Hepatocyte (in vitro differentiated cells): ENCODE data around the gene DZIP1L. TPM values are rescaled to one million over a fixed set of nuclear protein-coding genes. Genes with fewer than 3 reads are reported as not detected.

Experiments
- DNase-seq: peaks from one replicate; pipeline ENCODE4 v3.0.0-alpha.2; 2016; ENCODE audit warnings: low spot score
- H2AFZ ChIP-seq: fragments of 200-600 bp; sonication (generic); 2 replicates; pipeline ENCODE4 v1.6.0; 2016; ENCODE audit warnings: antibody characterized with exemption, mild to moderate bottlenecking
- H3K27ac ChIP-seq: fragments of 200-600 bp; sonication (generic); 2 replicates; pipeline ENCODE4 v1.5.1; 2016; ENCODE audit warnings: mild to moderate bottlenecking
- H3K27me3 ChIP-seq: fragments of 200-600 bp; sonication (generic); 2 replicates; pipeline ENCODE4 v1.6.1; 2016
- H3K36me3 ChIP-seq: fragments of 200-600 bp; sonication (generic); replicated peaks from 2 replicates; pipeline ENCODE4 v1.5.1; 2016; ENCODE audit warnings: low read depth; ENCODE audit not compliant: insufficient read depth
- H3K4me1 ChIP-seq: fragments of 200-600 bp; sonication (generic); 2 replicates; pipeline ENCODE4 v1.5.1; 2016; ENCODE audit warnings: mild to moderate bottlenecking, moderate library complexity; ENCODE audit not compliant: insufficient read depth
- H3K4me2 ChIP-seq: fragments of 200-600 bp; sonication (generic); 2 replicates; pipeline ENCODE4 v1.6.0; 2016
- H3K4me3 ChIP-seq: fragments of 200-600 bp; sonication (generic); 2 replicates; pipeline ENCODE4 v1.5.1; 2016; ENCODE audit warnings: mild to moderate bottlenecking
- H3K79me2 ChIP-seq: fragments of 200-600 bp; sonication (generic); 2 replicates; pipeline ENCODE4 v1.6.0; 2017; ENCODE audit warnings: mild to moderate bottlenecking
- H3K9me2 ChIP-seq: fragments of 200-600 bp; sonication (generic); replicated peaks from 2 replicates; pipeline ENCODE4 v1.6.0; 2017; ENCODE audit warnings: mild to moderate bottlenecking; ENCODE audit not compliant: insufficient read depth
- H3K9me3 ChIP-seq: fragments of 200-600 bp; sonication (generic); 2 replicates; pipeline ENCODE4 v1.5.1; 2016; ENCODE audit warnings: low read depth, mild to moderate bottlenecking
- H4K20me1 ChIP-seq: fragments of 200-600 bp; sonication (generic); 2 replicates; pipeline ENCODE4 v1.6.0; 2016; ENCODE audit warnings: mild to moderate bottlenecking; ENCODE audit not compliant: insufficient read depth, poor library complexity, severe bottlenecking
- EZH2 ChIP-seq: fragments of 200-600 bp; sonication (generic); IDR thresholded peaks from 2 replicates; pipeline ENCODE4 v1.6.1; 2016; ENCODE audit warnings: antibody characterized with exemption, mild to moderate bottlenecking, borderline replicate concordance
- EZH2phosphoT487 ChIP-seq: fragments of 200-600 bp; sonication (generic); IDR thresholded peaks from one replicate; pipeline ENCODE4 v1.6.1; 2018; ENCODE audit warnings: antibody characterized with exemption, mild to moderate bottlenecking, low read depth, moderate library complexity; ENCODE audit not compliant: unreplicated experiment, severe bottlenecking
- WGBS: methylation state at CpG from one replicate; pipeline ENCODE4 v1.1.6; 2016; ENCODE audit warnings: low lambda C conversion rate; ENCODE audit errors: missing lambda C conversion rate; 5-methylcytosine and 5-hydroxymethylcytosine counted together
- polyA plus RNA-seq: library from polyadenylated mRNA; unstranded; fragments of >200 nt; fragmentation: Nextera tagmentation; extraction: Ambion mirVana; gene quantifications from 2 replicates; pipeline ENCODE4 v1.2.1, GENCODE V29; 2016
- total RNA-seq: library from RNA; depleted of rRNA; stranded (reverse); fragments of >200 nt; gene quantifications from 2 replicates; pipeline ENCODE4 v1.2.3, GENCODE V29; 2014
- TF ChIP-seq, protein P1 (sequence below): fragments of 200-600 bp; sonication (generic); IDR thresholded peaks from 2 replicates; pipeline ENCODE4 v1.5.1; 2016; ENCODE audit warnings: antibody characterized with exemption, mild to moderate bottlenecking; ENCODE audit not compliant: poor library complexity

The DZIP1L gene
- total and polyA plus RNA-seq, 2 experiments from 2014 or later = 4.0 to 7.5 TPM

DNA sequence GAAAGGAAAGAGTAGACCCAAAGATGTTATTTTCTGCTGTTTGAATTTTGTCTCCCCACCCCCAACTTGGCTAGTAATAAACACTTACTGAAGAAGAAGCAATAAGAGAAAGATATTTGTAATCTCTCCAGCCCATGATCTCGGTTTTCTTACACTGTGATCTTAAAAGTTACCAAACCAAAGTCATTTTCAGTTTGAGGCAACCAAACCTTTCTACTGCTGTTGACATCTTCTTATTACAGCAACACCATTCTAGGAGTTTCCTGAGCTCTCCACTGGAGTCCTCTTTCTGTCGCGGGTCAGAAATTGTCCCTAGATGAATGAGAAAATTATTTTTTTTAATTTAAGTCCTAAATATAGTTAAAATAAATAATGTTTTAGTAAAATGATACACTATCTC lies 83.9 kb downstream of the DZIP1L start:
- Histone ChIP-seq H3K27ac (no peak overlapping the region), H2AFZ (no peak overlapping the region), H4K20me1 (no peaks in the 10 kb centered on the region), H3K9me2 (no peaks in the 10 kb centered on the region), H3K79me2 (no peaks in the 10 kb centered on the region), H3K36me3 (no peaks in the 10 kb centered on the region), H3K27me3 (no peaks in the 10 kb centered on the region), H3K4me3 (no peak overlapping the region), H3K4me2 (no peak overlapping the region), H3K4me1 (no peaks in the 10 kb centered on the region), H3K9me3 (no peaks in the 10 kb centered on the region)
- TF ChIP-seq, protein P1, sequence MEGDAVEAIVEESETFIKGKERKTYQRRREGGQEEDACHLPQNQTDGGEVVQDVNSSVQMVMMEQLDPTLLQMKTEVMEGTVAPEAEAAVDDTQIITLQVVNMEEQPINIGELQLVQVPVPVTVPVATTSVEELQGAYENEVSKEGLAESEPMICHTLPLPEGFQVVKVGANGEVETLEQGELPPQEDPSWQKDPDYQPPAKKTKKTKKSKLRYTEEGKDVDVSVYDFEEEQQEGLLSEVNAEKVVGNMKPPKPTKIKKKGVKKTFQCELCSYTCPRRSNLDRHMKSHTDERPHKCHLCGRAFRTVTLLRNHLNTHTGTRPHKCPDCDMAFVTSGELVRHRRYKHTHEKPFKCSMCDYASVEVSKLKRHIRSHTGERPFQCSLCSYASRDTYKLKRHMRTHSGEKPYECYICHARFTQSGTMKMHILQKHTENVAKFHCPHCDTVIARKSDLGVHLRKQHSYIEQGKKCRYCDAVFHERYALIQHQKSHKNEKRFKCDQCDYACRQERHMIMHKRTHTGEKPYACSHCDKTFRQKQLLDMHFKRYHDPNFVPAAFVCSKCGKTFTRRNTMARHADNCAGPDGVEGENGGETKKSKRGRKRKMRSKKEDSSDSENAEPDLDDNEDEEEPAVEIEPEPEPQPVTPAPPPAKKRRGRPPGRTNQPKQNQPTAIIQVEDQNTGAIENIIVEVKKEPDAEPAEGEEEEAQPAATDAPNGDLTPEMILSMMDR = no peak
- no peak for TF ChIP-seq EZH2
- TF ChIP-seq EZH2phosphoT487 = no peak
- no peak for DNase-seq
- WGBS = 98% methylated on average over 3 of the region's 3 CpGs

DNA sequence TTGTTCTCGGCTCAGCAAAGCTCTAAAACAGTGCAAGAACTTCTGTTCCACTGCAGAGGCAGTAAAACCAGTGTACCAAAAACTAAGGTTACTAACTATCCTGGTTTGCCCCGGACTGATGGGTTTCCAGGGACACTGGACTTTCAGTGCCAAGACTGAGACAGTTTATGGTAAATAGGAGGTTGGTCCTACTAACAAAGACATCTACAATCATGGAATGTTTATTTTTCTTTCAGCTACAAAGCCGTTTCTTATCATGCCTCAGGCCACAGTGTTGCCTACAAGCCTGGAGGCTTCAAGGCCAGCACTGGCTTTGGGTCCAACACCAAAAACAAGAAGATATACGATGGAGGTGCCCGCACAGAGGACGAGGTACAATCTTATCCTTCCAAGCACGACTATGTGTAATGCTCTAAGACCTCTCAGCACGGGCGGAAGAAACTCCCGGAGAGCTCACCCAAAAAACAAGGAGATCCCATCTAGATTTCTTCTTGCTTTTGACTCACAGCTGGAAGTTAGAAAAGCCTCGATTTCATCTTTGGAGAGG lies 84.6 kb downstream of the DZIP1L start:
- no peaks in the 10 kb centered on the region for H3K4me1 ChIP-seq
- no peaks in the 10 kb centered on the region for H3K9me2 ChIP-seq
- no peaks in the 10 kb centered on the region for H3K9me3 ChIP-seq
- H3K36me3 ChIP-seq = no peaks in the 10 kb centered on the region
- no peak overlapping the region for H3K4me3 ChIP-seq
- no peak for TF ChIP-seq EZH2
- TF ChIP-seq EZH2phosphoT487 = no peak
- TF ChIP-seq, protein P1 = no peak
- no peaks in the 10 kb centered on the region for H3K79me2 ChIP-seq
- no peak overlapping the region for H3K27ac ChIP-seq
- 84% methylated on average over 11 of the region's 11 CpGs for WGBS
- H3K4me2 ChIP-seq = no peak overlapping the region
- H3K27me3 ChIP-seq = no peaks in the 10 kb centered on the region
- H2AFZ ChIP-seq = no peak overlapping the region
- H4K20me1 ChIP-seq = no peaks in the 10 kb centered on the region
- no peak for DNase-seq

DNA sequence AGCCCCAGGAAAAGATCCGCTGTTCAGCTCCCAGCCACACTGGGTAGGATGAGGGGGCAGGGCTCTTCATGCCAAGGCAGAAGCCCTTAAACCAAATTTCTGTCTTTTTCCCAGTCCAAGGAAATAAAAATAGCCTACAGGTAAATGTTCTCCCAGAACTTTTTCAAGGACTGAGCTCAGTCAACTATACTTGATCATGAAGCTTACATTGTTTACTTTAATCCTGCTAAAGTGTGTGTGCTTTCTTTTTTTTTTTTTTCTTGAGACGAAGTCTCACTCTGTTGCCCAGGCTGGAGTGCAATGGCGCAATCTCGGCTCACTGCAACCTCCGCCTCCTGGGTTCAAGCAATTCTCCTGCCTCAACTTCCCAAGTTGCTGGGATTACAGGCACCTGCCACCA lies 87.6 kb downstream of the DZIP1L start:
- DNase-seq = no peak
- Histone ChIP-seq H2AFZ (no peak overlapping the region), H3K79me2 (no peaks in the 10 kb centered on the region), H3K27me3 (no peaks in the 10 kb centered on the region), H3K4me2 (no peak overlapping the region), H4K20me1 (no peaks in the 10 kb centered on the region), H3K4me1 (no peaks in the 10 kb centered on the region), H3K9me3 (no peaks in the 10 kb centered on the region), H3K36me3 (no peaks in the 10 kb centered on the region), H3K9me2 (no peaks in the 10 kb centered on the region), H3K4me3 (no peak overlapping the region), H3K27ac (no peak overlapping the region)
- 76% methylated on average over 5 of the region's 5 CpGs for WGBS
- no peak for TF ChIP-seq EZH2
- no peak for TF ChIP-seq EZH2phosphoT487
- TF ChIP-seq, protein P1 = no peak

DNA sequence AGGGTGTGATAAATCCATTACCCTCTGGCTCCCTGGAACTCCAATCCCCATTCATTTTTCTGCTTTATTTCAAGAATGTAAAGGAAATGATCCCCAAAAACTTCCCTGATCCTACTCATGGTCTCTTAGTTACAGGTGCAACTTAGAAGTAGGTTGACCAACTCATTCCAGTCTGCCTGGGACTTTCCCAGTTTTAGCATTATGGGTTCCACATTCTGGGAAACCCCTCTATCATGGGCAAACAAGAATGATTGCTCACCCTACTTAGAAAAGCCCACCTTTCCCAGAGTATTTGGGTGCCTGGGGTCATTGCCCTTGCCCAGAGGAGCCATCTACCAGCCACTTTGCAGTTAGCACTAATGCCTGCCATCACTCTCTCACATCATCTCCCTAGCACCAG lies 89.9 kb downstream of the DZIP1L start:
- H3K4me1 ChIP-seq = no peaks in the 10 kb centered on the region
- H3K9me2 ChIP-seq = no peaks in the 10 kb centered on the region
- H2AFZ ChIP-seq = no peak overlapping the region
- H3K79me2 ChIP-seq = no peaks in the 10 kb centered on the region
- DNase-seq = no peak
- H3K27me3 ChIP-seq = no peaks in the 10 kb centered on the region
- no peak overlapping the region for H3K27ac ChIP-seq
- no peaks in the 10 kb centered on the region for H4K20me1 ChIP-seq
- no peaks in the 10 kb centered on the region for H3K36me3 ChIP-seq
- no peaks in the 10 kb centered on the region for H3K9me3 ChIP-seq
- no peak overlapping the region for H3K4me2 ChIP-seq
- H3K4me3 ChIP-seq = no peak overlapping the region
- TF ChIP-seq EZH2 = no peak
- TF ChIP-seq, protein P1 = no peak
- TF ChIP-seq EZH2phosphoT487 = no peak
